PFSK-1 (cell line): ENCODE results near the gene SNAP29.

Experiments
- POLR2AphosphoS5 ChIP-seq: IDR thresholded peaks from 2 replicates; pipeline ENCODE4 v1.6.1; 2012; ENCODE audit warnings: low read depth, mild to moderate bottlenecking, control low read depth, low read length, moderate library complexity
- REST ChIP-seq, 2 experiments: IDR thresholded peaks; 2 replicates each; pipeline versions ENCODE4 v1.6.1 to v1.8.0; 2011 to 2012; ENCODE audit warnings: low read depth in 2 of 2, low read length in 2 of 2, control low read depth in 1 of 2, inconsistent platforms in 1 of 2, mild to moderate bottlenecking in 1 of 2, moderate library complexity in 1 of 2; ENCODE audit not compliant: insufficient read depth in 1 of 2
- TAF1 ChIP-seq: IDR thresholded peaks from 2 replicates; pipeline ENCODE4 v1.6.1; 2012; ENCODE audit warnings: low read length, control low read depth, borderline replicate concordance; ENCODE audit not compliant: insufficient read depth

GRCh38 chr22:20940186-20940651 lies 81.4 kb downstream of the SNAP29 start:
- TF ChIP-seq REST (IDR thresholded peaks at IDR 0.05; ENCODE audit: insufficient read depth in 1 of 2, low read depth in 2 of 2, low read length in 2 of 2) (no peak), POLR2AphosphoS5 (no peak), TAF1 (no peak)
